ENCODE measurements around the gene GLIS2.

The GLIS2 gene

DNA sequence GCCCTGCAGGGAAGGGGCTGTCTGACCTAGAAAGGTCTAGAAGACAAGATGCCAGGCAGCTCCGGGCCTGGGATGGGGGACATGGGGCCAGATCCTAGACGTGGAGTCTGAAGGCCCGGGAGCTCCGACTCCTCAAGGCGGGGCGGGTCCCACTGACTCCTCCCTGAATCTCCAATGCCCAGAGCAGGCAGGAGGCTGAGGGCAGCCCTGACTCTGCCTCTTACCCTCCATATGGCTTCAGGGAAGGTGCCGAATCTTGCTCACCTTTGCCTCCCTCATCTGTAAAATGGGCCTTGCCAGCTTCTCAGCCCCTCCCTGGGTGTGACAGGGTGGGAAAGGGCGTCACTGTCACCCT, 70.6 kb downstream of the GLIS2 start:
- H3K4me3 ChIP-seq (ENCODE audit: low read length) = no peak overlapping the region
- H3K4me2 ChIP-seq (ENCODE audit: low read length) = no peak overlapping the region
- no peak overlapping the region for H3K9ac ChIP-seq (ENCODE audit: low read depth, low read length)
- H3K4me1 ChIP-seq (ENCODE audit: control insufficient read depth, insufficient read depth, low read length) = peaks cover 24% of the 10 kb centered on the region
- peaks cover 31% of the 10 kb centered on the region for H3K36me3 ChIP-seq (ENCODE audit: insufficient read depth, low read length)
- no peaks in the 10 kb centered on the region for H3K27me3 ChIP-seq (ENCODE audit: control insufficient read depth, insufficient read depth, low read length)
- no peaks in the 10 kb centered on the region for H3K9me3 ChIP-seq (replicated peaks; ENCODE audit: low read length)

DNA sequence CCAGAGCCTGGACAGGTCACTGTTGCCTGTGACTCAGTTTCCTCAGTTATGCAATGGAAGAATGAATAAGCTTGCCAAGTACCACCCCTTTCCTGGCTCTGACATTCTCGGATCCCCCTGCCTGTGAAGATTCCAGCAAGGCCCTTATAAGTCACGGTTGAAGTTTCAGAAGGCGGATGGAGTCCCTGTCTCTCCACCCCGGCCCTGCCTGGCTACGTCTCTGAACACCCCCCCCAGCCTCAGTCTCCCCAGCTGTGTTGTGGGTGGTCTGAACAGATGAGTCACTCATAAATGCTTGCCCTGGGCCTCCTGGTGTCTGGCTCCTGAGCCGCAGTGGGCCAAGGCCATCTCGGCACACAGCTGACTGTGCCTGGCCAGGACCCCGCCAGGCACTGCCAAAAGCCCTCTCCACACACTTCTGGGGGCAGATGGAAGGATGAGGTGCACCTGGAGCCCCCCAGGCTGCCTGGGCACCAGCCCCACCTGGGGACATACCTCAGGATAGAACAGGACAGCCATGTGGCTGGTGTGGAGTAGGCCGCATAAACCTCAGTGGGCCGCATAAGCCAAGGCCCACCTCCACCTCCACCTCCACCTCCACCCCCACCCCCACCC, 71.2 kb downstream of the GLIS2 start:
- Histone ChIP-seq H3K36me3 (ENCODE audit: insufficient read depth, low read length) (peaks cover 25% of the 10 kb centered on the region), H3K9ac (ENCODE audit: low read depth, low read length) (no peak overlapping the region), H3K4me3 (ENCODE audit: low read length) (no peak overlapping the region), H3K4me2 (ENCODE audit: low read length) (no peak overlapping the region), H3K27me3 (ENCODE audit: control insufficient read depth, insufficient read depth, low read length) (no peaks in the 10 kb centered on the region), H3K9me3 (replicated peaks; ENCODE audit: low read length) (no peaks in the 10 kb centered on the region), H3K4me1 (ENCODE audit: control insufficient read depth, insufficient read depth, low read length) (peaks cover 24% of the 10 kb centered on the region)

DNA sequence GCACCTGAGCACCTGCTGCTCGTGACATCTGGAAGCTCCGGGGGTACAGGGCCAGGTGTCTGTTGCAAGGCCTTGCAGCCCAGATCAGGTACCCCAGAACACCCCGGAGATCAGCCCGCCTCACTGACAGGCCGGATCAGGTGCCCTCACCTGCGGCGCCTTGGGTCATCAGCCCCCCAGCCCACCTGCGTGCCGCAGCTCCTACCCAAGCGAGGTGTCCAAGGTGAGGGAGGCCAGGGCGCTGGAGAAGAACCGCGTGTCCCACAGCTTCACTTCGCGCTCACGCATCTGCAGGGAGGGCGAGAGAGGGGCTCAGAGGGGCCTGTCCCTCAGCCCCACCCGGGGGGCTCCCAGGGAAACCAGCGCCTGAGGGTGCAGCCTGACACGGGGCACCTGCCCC, 71.9 kb downstream of the GLIS2 start:
- Histone ChIP-seq H3K36me3 (ENCODE audit: insufficient read depth, low read length) (peaks cover 18% of the 10 kb centered on the region), H3K4me2 (ENCODE audit: low read length) (no peak overlapping the region), H3K4me1 (ENCODE audit: control insufficient read depth, insufficient read depth, low read length) (peaks cover 31% of the 10 kb centered on the region), H3K4me3 (ENCODE audit: low read length) (no peak overlapping the region), H3K9me3 (replicated peaks; ENCODE audit: low read length) (no peaks in the 10 kb centered on the region), H3K27me3 (ENCODE audit: control insufficient read depth, insufficient read depth, low read length) (no peaks in the 10 kb centered on the region), H3K9ac (ENCODE audit: low read depth, low read length) (no peak overlapping the region)

DNA sequence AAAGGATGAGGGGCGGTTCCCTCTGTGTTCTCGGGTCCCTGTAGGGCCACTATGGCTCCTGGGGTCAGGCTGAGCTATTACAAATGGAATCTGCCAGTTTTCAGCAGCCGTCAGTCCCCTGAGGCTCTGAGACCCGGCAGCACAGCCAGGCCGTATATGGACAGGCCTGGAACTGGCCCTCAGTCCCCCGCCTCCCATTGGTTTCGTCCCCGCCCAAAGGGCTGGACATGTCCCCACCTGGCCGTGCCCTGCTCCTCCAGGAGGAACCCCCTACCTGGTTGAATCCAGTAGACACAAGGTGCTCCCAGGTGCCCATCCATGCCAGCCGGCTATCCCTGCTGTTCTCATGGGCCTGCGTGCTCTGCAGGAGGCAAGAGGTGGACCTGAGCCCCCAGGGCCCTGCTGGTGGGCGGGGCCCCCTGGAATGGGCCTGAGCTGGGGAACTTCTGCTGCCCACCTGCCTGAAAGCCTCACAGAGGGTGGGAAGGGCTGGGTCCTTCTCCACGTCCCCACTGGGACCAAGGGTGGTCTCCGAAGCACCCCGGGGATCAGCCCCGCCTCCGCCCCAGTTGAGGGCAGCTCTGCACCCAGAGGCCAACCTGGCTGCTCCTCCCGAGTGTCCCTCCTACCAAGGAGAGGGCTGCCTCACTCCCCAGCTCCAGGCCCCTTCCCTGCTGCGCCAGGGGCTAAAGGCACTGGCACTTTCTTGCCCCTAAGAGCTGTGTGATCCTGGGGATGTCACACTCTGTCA, 72.6 kb downstream of the GLIS2 start:
- Histone ChIP-seq H3K36me3 (ENCODE audit: insufficient read depth, low read length) (peaks cover 15% of the 10 kb centered on the region), H3K9me3 (replicated peaks; ENCODE audit: low read length) (no peaks in the 10 kb centered on the region), H3K9ac (ENCODE audit: low read depth, low read length) (no peak overlapping the region), H3K4me1 (ENCODE audit: control insufficient read depth, insufficient read depth, low read length) (peaks cover 37% of the 10 kb centered on the region), H3K4me3 (ENCODE audit: low read length) (no peak overlapping the region), H3K27me3 (ENCODE audit: control insufficient read depth, insufficient read depth, low read length) (no peaks in the 10 kb centered on the region), H3K4me2 (ENCODE audit: low read length) (no peak overlapping the region)

Measured in skeletal muscle satellite cell (primary cell).